IMR-90 (cell line): ENCODE results near the gene PUS7L. TPM values are rescaled to one million over a fixed set of nuclear protein-coding genes. Genes with fewer than 3 reads are reported as not detected.

Experiments used
- ATAC-seq: fragments of 200-7000 bp; cut with Tn5 transposase; 2 replicates; pipeline ENCODE4 v1.9.1; 2020; ENCODE audit warnings: low read depth, mild to moderate bottlenecking, moderate library complexity
- BruUV-seq: library from RNA; stranded (reverse); fragments of 400-500 nt; replicated peaks from 2 replicates; lab custom pipeline; 2021; lab: Mats Ljungman, UMichigan
- CTCF ChIA-PET: fragments of 300-600 bp; formaldehyde crosslinking; extraction: SDS; loops from one replicate; lab custom pipeline; 2021; ENCODE audit warnings: antibody characterized with exemption; lab: Yijun Ruan, JAX
- POLR2A ChIA-PET: fragments of 300-600 bp; sonication (Branson Sonifier 250); formaldehyde crosslinking; loops from one replicate; lab custom pipeline; 2022; ENCODE audit warnings: antibody characterized with exemption; ENCODE audit not compliant: unreplicated experiment; lab: Charles Lee
- DNase-seq: peaks from one replicate; pipeline ENCODE4 v3.0.0; 2013
- H2AFZ ChIP-seq: replicated peaks from 2 replicates; pipeline ENCODE3; 2013; ENCODE audit warnings: low read length, mild to moderate bottlenecking; ENCODE audit not compliant: poor library complexity
- H2AK5ac ChIP-seq: 2 replicates; pipeline ENCODE4 v1.6.1; 2013; ENCODE audit warnings: low read depth, low read length, inconsistent platforms
- H2AK9ac ChIP-seq: replicated peaks from 2 replicates; pipeline ENCODE3; 2013; ENCODE audit warnings: mild to moderate bottlenecking, low read depth, low read length, moderate library complexity; ENCODE audit not compliant: poor library complexity
- H2BK120ac ChIP-seq: 2 replicates; pipeline ENCODE4 v1.6.1; 2013; ENCODE audit warnings: low read depth, low read length, inconsistent platforms
- H2BK15ac ChIP-seq: 3 replicates; pipeline ENCODE4 v1.6.1; 2013; ENCODE audit warnings: low read depth, low read length, inconsistent platforms
- H2BK20ac ChIP-seq: 2 replicates; pipeline ENCODE4 v1.6.1; 2013; ENCODE audit warnings: low read depth, mild to moderate bottlenecking, inconsistent platforms, low read length, moderate library complexity
- H2BK5ac ChIP-seq: 2 replicates; pipeline ENCODE4 v1.6.1; 2013; ENCODE audit warnings: mild to moderate bottlenecking, low read depth, low read length, inconsistent platforms; ENCODE audit not compliant: poor library complexity, severe bottlenecking
- H3K14ac ChIP-seq: replicated peaks from 2 replicates; pipeline ENCODE4 v1.6.1; 2013; ENCODE audit warnings: low read depth, low read length, inconsistent platforms
- H3K18ac ChIP-seq: 2 replicates; pipeline ENCODE4 v1.6.1; 2013; ENCODE audit warnings: low read depth, low read length, control low read depth
- H3K23ac ChIP-seq: 2 replicates; pipeline ENCODE4 v1.6.1; 2013; ENCODE audit warnings: low read depth, low read length, inconsistent platforms
- H3K27ac ChIP-seq: 2 replicates; pipeline ENCODE4 v1.5.1; 2013; ENCODE audit warnings: mild to moderate bottlenecking, control low read depth, low read length; ENCODE audit not compliant: insufficient read depth
- H3K27me3 ChIP-seq: 2 replicates; pipeline ENCODE4 v1.6.1; 2013; ENCODE audit warnings: low read length; ENCODE audit not compliant: control insufficient read depth, insufficient read depth
- H3K36me3 ChIP-seq: 2 replicates; pipeline ENCODE4 v1.6.1; 2013; ENCODE audit warnings: low read length, mixed read lengths; ENCODE audit not compliant: control insufficient read depth, insufficient read depth
- H3K4ac ChIP-seq: 2 replicates; pipeline ENCODE4 v1.6.1; 2013; ENCODE audit warnings: low read depth, low read length, inconsistent platforms
- H3K4me1 ChIP-seq: 2 replicates; pipeline ENCODE4 v1.6.1; 2013; ENCODE audit warnings: low read length, mixed read lengths; ENCODE audit not compliant: control insufficient read depth, insufficient read depth
- H3K4me2 ChIP-seq: 2 replicates; pipeline ENCODE4 v1.6.1; 2013; ENCODE audit warnings: low read depth, mild to moderate bottlenecking, control low read depth, low read length, moderate library complexity
- H3K4me3 ChIP-seq: 2 replicates; pipeline ENCODE4 v1.5.1; 2013; ENCODE audit warnings: low read depth, mild to moderate bottlenecking, control low read depth, low read length, moderate library complexity; ENCODE audit not compliant: insufficient read depth
- H3K56ac ChIP-seq: 2 replicates; pipeline ENCODE4 v1.6.1; 2013; ENCODE audit warnings: low read length, inconsistent platforms; ENCODE audit not compliant: insufficient read depth; ENCODE audit errors: extremely low read depth
- H3K79me1 ChIP-seq, 2 experiments: 2 replicates each; pipeline ENCODE4 v1.6.1; 2013; ENCODE audit warnings: low read length in 2 of 2, inconsistent platforms in 1 of 2, low read depth in 1 of 2
- H3K9ac ChIP-seq: 2 replicates; pipeline ENCODE4 v1.6.1; 2013; ENCODE audit warnings: low read depth, low read length, control low read depth
- H3K9me1 ChIP-seq: 2 replicates; pipeline ENCODE4 v1.6.1; 2013; ENCODE audit warnings: low read length, inconsistent platforms; ENCODE audit not compliant: insufficient read depth
- H3K9me3 ChIP-seq: 2 replicates; pipeline ENCODE4 v1.6.1; 2013; ENCODE audit warnings: low read length; ENCODE audit not compliant: control insufficient read depth, insufficient read depth
- H4K20me1 ChIP-seq: 2 replicates; pipeline ENCODE4 v1.6.1; 2013; ENCODE audit warnings: low read length, inconsistent platforms; ENCODE audit not compliant: insufficient read depth
- H4K5ac ChIP-seq: 2 replicates; pipeline ENCODE4 v1.6.1; 2013; ENCODE audit warnings: mild to moderate bottlenecking, low read depth, low read length, control low read depth
- H4K8ac ChIP-seq, 2 experiments: 2 replicates each; pipeline ENCODE4 v1.6.1; 2013; ENCODE audit warnings: low read depth in 2 of 2, low read length in 2 of 2, control low read depth in 1 of 2, inconsistent platforms in 1 of 2
- H4K91ac ChIP-seq: 2 replicates; pipeline ENCODE4 v1.6.1; 2013; ENCODE audit warnings: low read depth, low read length, inconsistent platforms; ENCODE audit not compliant: insufficient read depth
- BHLHE40 ChIP-seq: fragments of 150-350 bp; IDR thresholded peaks from 2 replicates; pipeline ENCODE4 v1.6.1; 2016; ENCODE audit warnings: mild to moderate bottlenecking, low read depth, low read length
- CEBPB ChIP-seq: IDR thresholded peaks from 2 replicates; pipeline ENCODE4 v1.6.1; 2012; ENCODE audit warnings: low read depth, low read length, improper control_type of control experiment
- CHD1 ChIP-seq: IDR thresholded peaks from 2 replicates; pipeline ENCODE4 v1.6.1; 2012; ENCODE audit warnings: low read depth, low read length, improper control_type of control experiment
- CTCF ChIP-seq: conservative IDR thresholded peaks from 2 replicates; pipeline ENCODE4 v1.5.1; 2012; ENCODE audit warnings: mild to moderate bottlenecking, low read depth, low read length, improper control_type of control experiment
- ELK1 ChIP-seq: fragments of 150-350 bp; IDR thresholded peaks from 2 replicates; pipeline ENCODE4 v1.6.1; 2016; ENCODE audit warnings: low read depth, mild to moderate bottlenecking, low read length, moderate library complexity, borderline replicate concordance
- FOS ChIP-seq: fragments of 150-350 bp; IDR thresholded peaks from 2 replicates; pipeline ENCODE4 v1.6.1; 2016; ENCODE audit warnings: low read depth, low read length
- MAFK ChIP-seq: IDR thresholded peaks from 2 replicates; pipeline ENCODE4 v1.6.1; 2012; ENCODE audit warnings: low read depth, low read length, improper control_type of control experiment
- MAZ ChIP-seq: IDR thresholded peaks from 2 replicates; pipeline ENCODE4 v1.6.1; 2012; ENCODE audit warnings: low read depth, mild to moderate bottlenecking, low read length, improper control_type of control experiment, moderate library complexity, borderline replicate concordance
- MXI1 ChIP-seq: IDR thresholded peaks from 2 replicates; pipeline ENCODE4 v1.6.1; 2012; ENCODE audit warnings: low read depth, mild to moderate bottlenecking, low read length, moderate library complexity, borderline replicate concordance
- NFE2L2 ChIP-seq: fragments of 150-350 bp; IDR thresholded peaks from 2 replicates; pipeline ENCODE4 v1.6.1; 2016; ENCODE audit warnings: low read depth, mild to moderate bottlenecking, low read length
- POLR2A ChIP-seq: IDR thresholded peaks from 2 replicates; pipeline ENCODE4 v1.6.1; 2012; ENCODE audit warnings: mild to moderate bottlenecking, low read depth, low read length
- RAD21 ChIP-seq: IDR thresholded peaks from 2 replicates; pipeline ENCODE4 v1.6.1; 2012; ENCODE audit warnings: low read length, improper control_type of control experiment
- RCOR1 ChIP-seq: IDR thresholded peaks from 2 replicates; pipeline ENCODE4 v1.6.1; 2012; ENCODE audit warnings: mild to moderate bottlenecking, low read length, improper control_type of control experiment; ENCODE audit not compliant: insufficient replicate concordance
- RFX5 ChIP-seq: IDR thresholded peaks from 2 replicates; pipeline ENCODE4 v1.8.0; 2012; ENCODE audit warnings: low read depth, mild to moderate bottlenecking, low read length, moderate library complexity
- SMC3 ChIP-seq: fragments of 150-350 bp; IDR thresholded peaks from 2 replicates; pipeline ENCODE4 v1.6.1; 2016; ENCODE audit warnings: low read depth, mild to moderate bottlenecking, antibody characterized with exemption, low read length, moderate library complexity
- USF2 ChIP-seq: fragments of 150-350 bp; IDR thresholded peaks from 2 replicates; pipeline ENCODE4 v1.6.1; 2017; ENCODE audit warnings: mild to moderate bottlenecking, antibody characterized with exemption, low read length, low read depth
- dilution Hi-C: fragments of 300-500 bp; cut with HindIII; formaldehyde crosslinking; loops from one replicate; pipeline ENCODE4 v1.14.3; 2018; ENCODE audit warnings: low sequenced_read_pairs; ENCODE audit not compliant: unreplicated experiment
- in situ Hi-C: fragments of 300-500 bp; cut with MboI; formaldehyde crosslinking; loops from 3 replicates; pipeline ENCODE4 v1.14.3; 2019; ENCODE audit warnings: low sequenced_read_pairs, inconsistent platforms, mixed read lengths
- intact Hi-C: fragments of 100-400 bp; cut with micrococcal nuclease; formaldehyde crosslinking; loops from 2 replicates; pipeline ENCODE4 v1.10.0; 2022
- polyA plus RNA-seq, 3 experiments: library from polyadenylated mRNA; depleted of rRNA; stranded (reverse); fragments of >200 nt; gene quantifications; 2 replicates each; pipeline ENCODE4 v1.2.3, GENCODE V29; 2012; ENCODE audit warnings: low replicate concordance in 1 of 3
- total RNA-seq: library from RNA; depleted of rRNA; stranded (reverse); fragments of >200 nt; gene quantifications from 2 replicates; pipeline ENCODE4 v1.2.3, GENCODE V29; 2012

PUS7L gene
- total and polyA plus RNA-seq, 2 of the 4 experiments (the other 2 are of a cell fraction), result 5.1 to 44.8 TPM

- ChIA-PET CTCF (no interaction called here), POLR2A (no interaction called here)
- DNase-seq (no peak), ATAC-seq (no peak)
- Histone ChIP-seq H2BK15ac (no peak overlapping the region), H3K9me3 (no peaks in the 10 kb centered on the region), H3K27ac (no peak overlapping the region), H3K27me3 (no peaks in the 10 kb centered on the region), H2AK5ac (no peak overlapping the region), H3K18ac (no peak overlapping the region), H2BK5ac (no peak overlapping the region), H3K9me1 (peaks cover 5% of the 10 kb centered on the region; the same call in 1 of the 2 replicates), H4K20me1 (no peaks in the 10 kb centered on the region), H3K4me2 (no peak overlapping the region), H3K9ac (no peak overlapping the region), H3K79me1 (peaks cover 24 to 34% of the 10 kb centered on the region in 2 experiments), H2AFZ (no peak overlapping the region), H3K14ac (no peak overlapping the region), H3K56ac (no peak overlapping the region), H4K91ac (no peak overlapping the region), H3K23ac (no peak overlapping the region), H2AK9ac (no peak overlapping the region), H4K5ac (no peak overlapping the region), H3K4me1 (peaks cover 15% of the 10 kb centered on the region), H2BK120ac (no peak overlapping the region), H3K4me3 (no peak overlapping the region), H3K4ac (no peak overlapping the region), H4K8ac (no peak overlapping the region), H3K36me3 (no peaks in the 10 kb centered on the region), H2BK20ac (no peak overlapping the region)
- BruUV-seq, result no TSS peak
- TF ChIP-seq MAZ (no peak), MAFK (no peak), NFE2L2 (no peak), CTCF (no peak), ELK1 (no peak), SMC3 (no peak), USF2 (no peak), CEBPB (no peak), CHD1 (no peak), FOS (no peak), BHLHE40 (no peak), RCOR1 (no peak), MXI1 (no peak), POLR2A (no peak), RFX5 (no peak), RAD21 (no peak)
- in situ Hi-C loops (no loop called here), intact Hi-C loops (no loop called here), dilution Hi-C loops (no loop called here)
These were observed 4.0 kb upstream of the PUS7L start for GRCh38 chr12:43762596-43762995.
